Gastrocnemius medialis (tissue), 4 donors: ENCODE measurements around the gene SNTG2. TPM values are rescaled to one million over a fixed set of nuclear protein-coding genes. Genes with fewer than 3 reads are reported as not detected.

ENCODE experiments used
- ATAC-seq, 2 donors: fragments of 150-250 bp; one replicate each; pipeline ENCODE4 v1.9.1; 2016
- DNase-seq, 2 donors: peaks; one replicate each; pipeline ENCODE4 v3.0.0-alpha.2; 2019
- H3K27ac ChIP-seq, 4 donors: fragments of 200-600 bp; sonication (generic); 1 replicate in 1 of 4; 2 replicates in 3 of 4; pipeline ENCODE4 v1.5.1; 2016 to 2018; ENCODE audit warnings: mild to moderate bottlenecking in 2 of 4, moderate library complexity in 1 of 4
- H3K27me3 ChIP-seq, 3 donors: fragments of 200-600 bp; sonication (generic) in 2 of 3; 1 replicate in 1 of 3; 2 replicates in 2 of 3; pipeline versions ENCODE4 v1.5.1 to v1.6.0; 2016 to 2019; ENCODE audit warnings: mild to moderate bottlenecking in 1 of 3, moderate library complexity in 1 of 3
- H3K36me3 ChIP-seq, 2 donors: fragments of 200-600 bp; sonication (generic) in 1 of 2; one replicate each; pipeline ENCODE4 v1.5.1; 2017 to 2018
- H3K4me1 ChIP-seq, 2 donors: fragments of 200-600 bp; sonication (generic) in 1 of 2; one replicate each; pipeline ENCODE4 v1.5.1; 2016 to 2017; ENCODE audit warnings: mild to moderate bottlenecking in 2 of 2
- H3K4me3 ChIP-seq, 4 donors: fragments of 200-600 bp; sonication (generic) in 3 of 4; 1 replicate in 1 of 4; 2 replicates in 3 of 4; pipeline ENCODE4 v1.5.1; 2016 to 2019; ENCODE audit warnings: mild to moderate bottlenecking in 2 of 4
- H3K9me3 ChIP-seq, 3 donors: fragments of 200-600 bp; sonication (generic) in 2 of 3; 1 replicate in 1 of 3; 2 replicates in 2 of 3; pipeline ENCODE4 v1.5.1; 2016 to 2019
- POLR2A ChIP-seq, 2 donors: fragments of 450-650 bp; IDR thresholded peaks; one replicate each; pipeline ENCODE4 v1.6.1; 2017; ENCODE audit warnings: antibody characterized with exemption in 2 of 2, mild to moderate bottlenecking in 2 of 2, moderate library complexity in 2 of 2
- in situ Hi-C, 4 donors: fragments of 200-750 bp; cut with MboI; loops; one replicate each; pipeline versions ENCODE4 v1.15.0 to v1.8.0; 2017; ENCODE audit warnings: low sequenced_read_pairs in 4 of 4
- intact Hi-C: fragments of 100-400 bp; cut with DNase I; formaldehyde crosslinking; loops from one replicate; pipeline ENCODE4 v1.15.1; 2023; ENCODE audit warnings: low total_unique reads
- total RNA-seq, 4 donors: library from RNA; depleted of rRNA; stranded (reverse); fragments of >200 nt; gene quantifications; one replicate each; pipeline versions ENCODE4 v1.1.0 to v1.2.3, GENCODE V29; 2016
- TF ChIP-seq, protein P1 (sequence below), 5 experiments: fragments of 450-650 bp in 3 of 5; fragments of 200-600 bp in 2 of 5; sonication (generic) in 2 of 5; IDR thresholded peaks in 4 of 5; conservative IDR thresholded peaks in 1 of 5; 1 replicate in 4 of 5; 2 replicates in 1 of 5; pipeline ENCODE4 v1.5.1; 2016 to 2019; ENCODE audit warnings: antibody characterized with exemption in 5 of 5, mild to moderate bottlenecking in 3 of 5, moderate library complexity in 3 of 5

SNTG2 gene
- total RNA-seq, 4 donors from 2014 or later = 0.55 to 1.0 (median 0.92) TPM; not detected in 1

DNA sequence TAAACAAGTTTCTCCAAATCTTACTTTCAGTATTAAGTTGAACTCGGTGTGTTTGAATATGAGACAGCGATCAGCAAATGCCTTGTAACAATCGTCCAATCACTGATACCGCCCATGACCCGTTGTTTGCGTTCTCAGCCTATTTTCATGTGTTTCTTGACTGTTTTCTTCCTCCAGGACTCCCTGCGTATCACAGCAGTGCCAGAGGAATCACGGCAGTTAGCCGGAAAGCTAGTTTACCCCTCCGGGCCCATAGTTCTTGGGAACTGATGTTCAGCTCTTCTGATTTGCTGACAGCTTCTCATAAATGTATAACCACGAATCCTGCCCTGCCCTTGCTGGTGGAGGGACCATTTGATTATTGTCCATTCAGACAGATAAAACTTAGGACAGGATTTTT, 420.4 kb downstream of the SNTG2 start:
- Histone ChIP-seq H3K4me3 (no peak overlapping the region), H3K36me3 (no peaks in the 10 kb centered on the region), H3K4me1 (no peaks in the 10 kb centered on the region), H3K27ac (no peak overlapping the region), H3K9me3 (no peaks in the 10 kb centered on the region), H3K27me3 (no peaks in the 10 kb centered on the region)
- TF ChIP-seq POLR2A (IDR thresholded peaks at IDR 0.05) = no peak
- TF ChIP-seq, protein P1, sequence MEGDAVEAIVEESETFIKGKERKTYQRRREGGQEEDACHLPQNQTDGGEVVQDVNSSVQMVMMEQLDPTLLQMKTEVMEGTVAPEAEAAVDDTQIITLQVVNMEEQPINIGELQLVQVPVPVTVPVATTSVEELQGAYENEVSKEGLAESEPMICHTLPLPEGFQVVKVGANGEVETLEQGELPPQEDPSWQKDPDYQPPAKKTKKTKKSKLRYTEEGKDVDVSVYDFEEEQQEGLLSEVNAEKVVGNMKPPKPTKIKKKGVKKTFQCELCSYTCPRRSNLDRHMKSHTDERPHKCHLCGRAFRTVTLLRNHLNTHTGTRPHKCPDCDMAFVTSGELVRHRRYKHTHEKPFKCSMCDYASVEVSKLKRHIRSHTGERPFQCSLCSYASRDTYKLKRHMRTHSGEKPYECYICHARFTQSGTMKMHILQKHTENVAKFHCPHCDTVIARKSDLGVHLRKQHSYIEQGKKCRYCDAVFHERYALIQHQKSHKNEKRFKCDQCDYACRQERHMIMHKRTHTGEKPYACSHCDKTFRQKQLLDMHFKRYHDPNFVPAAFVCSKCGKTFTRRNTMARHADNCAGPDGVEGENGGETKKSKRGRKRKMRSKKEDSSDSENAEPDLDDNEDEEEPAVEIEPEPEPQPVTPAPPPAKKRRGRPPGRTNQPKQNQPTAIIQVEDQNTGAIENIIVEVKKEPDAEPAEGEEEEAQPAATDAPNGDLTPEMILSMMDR (IDR thresholded peaks at IDR 0.05 in 4 of 5, conservative IDR thresholded peaks at IDR 0.05 in 1 of 5) = no peak
- no peak for ATAC-seq
- intact Hi-C loops = no loop called here
- in situ Hi-C loops = no loop called here
- no peak for DNase-seq

DNA sequence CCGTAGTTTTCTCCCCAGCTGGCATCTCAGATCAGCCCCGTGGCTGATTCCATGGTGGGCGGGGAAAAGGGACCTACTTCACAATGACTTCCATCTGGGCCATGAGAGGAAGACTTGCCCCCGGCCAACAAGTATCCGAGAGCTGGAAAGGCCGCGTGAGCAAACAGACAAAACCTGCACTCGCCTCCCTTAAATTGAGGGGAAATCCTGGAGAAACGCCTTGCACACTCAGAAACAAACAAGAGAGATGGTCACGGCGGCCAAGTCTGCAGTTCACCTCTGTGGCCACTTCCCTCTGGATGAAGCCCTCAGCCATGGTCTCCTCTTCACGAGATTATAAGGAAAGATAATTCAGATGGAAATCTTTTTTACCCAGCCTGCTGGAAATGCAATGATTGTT, 423.2 kb downstream of the SNTG2 start:
- no peaks in the 10 kb centered on the region for H3K27me3 ChIP-seq
- intact Hi-C loops = no loop called here
- no peaks in the 10 kb centered on the region for H3K4me1 ChIP-seq
- no peak for DNase-seq
- peak overlapping the region; percentile 34 to 52 (median 46) for H3K4me3 ChIP-seq
- H3K9me3 ChIP-seq = no peaks in the 10 kb centered on the region
- H3K27ac ChIP-seq = peak overlapping the region; percentile 39 to 76 (median 70)
- H3K36me3 ChIP-seq = no peaks in the 10 kb centered on the region
- in situ Hi-C loops = no loop called here
- TF ChIP-seq POLR2A (IDR thresholded peaks at IDR 0.05) = peak; percentile 5 to 44
- TF ChIP-seq, protein P1 (IDR thresholded peaks at IDR 0.05 in 4 of 5, conservative IDR thresholded peaks at IDR 0.05 in 1 of 5) = no peak
- peak; percentile 30 to 47 for ATAC-seq

DNA sequence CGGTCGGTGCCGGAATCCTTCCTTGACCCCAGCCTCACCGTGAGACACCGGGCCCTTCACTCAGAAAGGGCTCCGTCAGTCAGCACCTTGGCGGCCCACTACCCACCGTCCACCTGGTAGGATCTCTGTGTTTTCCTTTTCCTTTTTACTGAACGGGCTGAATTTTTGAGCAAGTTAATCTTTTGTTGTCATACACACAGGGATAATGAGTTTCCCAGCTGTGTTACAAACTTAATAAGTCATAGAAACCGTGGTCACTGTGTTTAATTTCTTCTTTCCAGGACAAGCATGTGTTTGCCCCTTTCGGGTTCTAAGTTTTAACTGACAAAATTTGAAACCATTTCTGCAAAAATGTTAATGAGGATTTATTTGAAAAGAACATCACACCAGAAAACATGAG, 423.6 kb downstream of the SNTG2 start:
- intact Hi-C loops (no loop called here), in situ Hi-C loops (no loop called here)
- no peaks in the 10 kb centered on the region for H3K27me3 ChIP-seq
- H3K9me3 ChIP-seq = no peaks in the 10 kb centered on the region
- H3K36me3 ChIP-seq = no peaks in the 10 kb centered on the region
- ATAC-seq = no peak
- H3K4me1 ChIP-seq = no peaks in the 10 kb centered on the region
- TF ChIP-seq, protein P1 (IDR thresholded peaks at IDR 0.05 in 4 of 5, conservative IDR thresholded peaks at IDR 0.05 in 1 of 5) = no peak
- no peak for TF ChIP-seq POLR2A (IDR thresholded peaks at IDR 0.05)
- peak overlapping the region; percentile 34 to 52 (median 46) for H3K4me3 ChIP-seq
- no peak for DNase-seq
- peak overlapping the region; percentile 39 to 76 (median 70) for H3K27ac ChIP-seq

DNA sequence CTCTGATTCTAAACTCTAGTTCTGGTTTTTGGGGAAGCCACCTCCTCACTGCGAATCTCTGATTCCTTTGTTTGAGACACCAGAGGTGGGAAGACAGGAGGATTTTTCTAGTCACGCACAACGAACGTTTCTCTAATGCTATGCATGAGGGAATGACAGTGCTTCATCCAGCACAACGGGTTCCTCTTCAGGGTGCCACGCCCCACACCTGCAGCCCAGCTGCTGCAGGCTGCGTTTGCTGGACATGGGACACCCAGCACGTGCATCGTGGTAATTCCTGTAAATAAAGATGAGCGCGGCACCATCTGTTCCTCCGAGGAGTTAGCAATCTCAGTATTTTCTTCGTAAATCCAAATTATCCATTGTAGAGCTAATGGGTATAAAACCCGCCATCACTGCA, 425.1 kb downstream of the SNTG2 start:
- DNase-seq (no peak), ATAC-seq (no peak)
- Histone ChIP-seq H3K4me1 (no peaks in the 10 kb centered on the region), H3K9me3 (no peaks in the 10 kb centered on the region), H3K27me3 (no peaks in the 10 kb centered on the region), H3K27ac (peak overlapping the region in 3 of 4 donors; percentile 65 to 76 (median 74)), H3K36me3 (no peaks in the 10 kb centered on the region), H3K4me3 (peak overlapping the region; percentile 34 to 52 (median 46))
- intact Hi-C loops = no loop called here
- in situ Hi-C loops = no loop called here
- TF ChIP-seq POLR2A (IDR thresholded peaks at IDR 0.05) = no peak
- TF ChIP-seq, protein P1 (IDR thresholded peaks at IDR 0.05 in 4 of 5, conservative IDR thresholded peaks at IDR 0.05 in 1 of 5) = no peak

DNA sequence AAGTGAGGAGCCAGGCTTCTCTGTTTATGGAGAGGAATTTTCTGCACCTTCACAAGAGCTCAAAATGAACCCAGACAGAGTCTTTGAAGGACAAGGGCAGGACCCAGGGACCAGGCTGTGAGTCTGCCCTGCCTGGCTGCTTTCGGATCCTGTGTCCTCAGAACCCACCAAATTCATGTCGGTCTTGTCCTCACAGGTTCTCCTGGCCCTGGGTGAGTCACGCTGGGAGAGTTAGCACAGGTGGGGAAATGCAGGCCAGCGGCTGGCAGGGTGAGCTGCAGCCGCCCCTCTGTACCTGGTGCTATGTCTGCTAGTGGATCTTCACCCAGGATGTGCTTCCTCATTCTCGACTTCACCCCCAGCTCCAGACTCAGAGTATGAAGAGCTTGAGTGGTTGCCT, 426.8 kb downstream of the SNTG2 start:
- Histone ChIP-seq H3K36me3 (no peaks in the 10 kb centered on the region), H3K4me3 (peak overlapping the region in 3 of 4 donors; percentile 8 to 47 (median 28)), H3K9me3 (no peaks in the 10 kb centered on the region), H3K27me3 (no peaks in the 10 kb centered on the region), H3K27ac (no peak overlapping the region), H3K4me1 (no peaks in the 10 kb centered on the region)
- DNase-seq (no peak), ATAC-seq (no peak)
- TF ChIP-seq POLR2A (IDR thresholded peaks at IDR 0.05) = no peak
- TF ChIP-seq, protein P1 (IDR thresholded peaks at IDR 0.05 in 4 of 5, conservative IDR thresholded peaks at IDR 0.05 in 1 of 5) = no peak
- intact Hi-C loops (no loop called here), in situ Hi-C loops (no loop called here)
